RWPE2 (cell line): ENCODE results near the gene FBLN7.

Experiments
- ATAC-seq: fragments of 200-7000 bp; cut with Tn5 transposase; 3 replicates; pipeline ENCODE4 v1.9.1; 2021; ENCODE audit warnings: low read depth
- DNase-seq: peaks from one replicate; pipeline ENCODE4 v3.0.0-alpha.2; 2020; ENCODE audit warnings: low spot score
- H3K27ac ChIP-seq: fragments of 450-650 bp; 2 replicates; pipeline ENCODE4 v1.5.1; 2017; ENCODE audit warnings: mild to moderate bottlenecking; ENCODE audit not compliant: poor library complexity, severe bottlenecking
- H3K27me3 ChIP-seq: fragments of 250-450 bp; sonication (Bioruptor Pico); 2 replicates; pipeline ENCODE4 v1.5.1; 2021; ENCODE audit warnings: mild to moderate bottlenecking, moderate library complexity; ENCODE audit not compliant: insufficient read depth, poor library complexity, severe bottlenecking
- H3K36me3 ChIP-seq: fragments of 250-450 bp; sonication (Bioruptor Pico); 2 replicates; pipeline ENCODE4 v1.5.1; 2020; ENCODE audit warnings: low read depth, mild to moderate bottlenecking, moderate library complexity
- H3K4me1 ChIP-seq: fragments of 250-450 bp; sonication (Bioruptor Pico); 2 replicates; pipeline ENCODE4 v1.5.1; 2021; ENCODE audit warnings: mild to moderate bottlenecking, moderate library complexity; ENCODE audit not compliant: insufficient read depth, poor library complexity, severe bottlenecking
- H3K4me3 ChIP-seq: fragments of 250-450 bp; sonication (Bioruptor Pico); 2 replicates; pipeline ENCODE4 v1.5.1; 2021; ENCODE audit warnings: mild to moderate bottlenecking, moderate library complexity; ENCODE audit not compliant: severe bottlenecking
- H3K9me3 ChIP-seq: fragments of 250-450 bp; sonication (Bioruptor Pico); 2 replicates; pipeline ENCODE4 v1.5.1; 2021; ENCODE audit warnings: mild to moderate bottlenecking, moderate library complexity; ENCODE audit not compliant: severe bottlenecking
- TF ChIP-seq, protein P1 (sequence below): fragments of 450-650 bp; IDR thresholded peaks from one replicate; pipeline ENCODE4 v1.5.1; 2017; ENCODE audit warnings: mild to moderate bottlenecking, moderate library complexity; ENCODE audit not compliant: poor library complexity, severe bottlenecking

Gene FBLN7

DNA sequence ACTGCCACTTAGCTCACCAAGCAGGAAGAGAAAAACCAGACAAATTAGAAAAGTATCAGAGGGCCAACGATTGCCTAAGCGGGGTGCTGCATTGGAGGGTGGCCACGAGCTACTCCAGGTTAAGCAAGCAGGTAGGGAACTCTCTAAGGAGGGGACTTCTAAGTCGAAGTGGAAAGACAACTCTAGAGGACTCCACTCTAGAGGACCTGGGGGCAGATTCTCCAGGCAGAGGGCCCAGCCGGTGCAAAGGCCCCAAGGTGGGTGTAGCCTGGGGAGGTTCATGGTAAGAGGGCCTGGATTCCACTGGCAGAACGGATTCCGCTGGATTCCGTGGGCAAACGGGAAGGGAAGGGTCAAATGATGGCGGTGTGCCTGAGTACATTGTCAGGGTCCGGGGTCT, 12.7 kb downstream of the FBLN7 start:
- H3K27ac ChIP-seq: peak overlapping the region; percentile 44
- no peak for DNase-seq
- TF ChIP-seq, protein P1, sequence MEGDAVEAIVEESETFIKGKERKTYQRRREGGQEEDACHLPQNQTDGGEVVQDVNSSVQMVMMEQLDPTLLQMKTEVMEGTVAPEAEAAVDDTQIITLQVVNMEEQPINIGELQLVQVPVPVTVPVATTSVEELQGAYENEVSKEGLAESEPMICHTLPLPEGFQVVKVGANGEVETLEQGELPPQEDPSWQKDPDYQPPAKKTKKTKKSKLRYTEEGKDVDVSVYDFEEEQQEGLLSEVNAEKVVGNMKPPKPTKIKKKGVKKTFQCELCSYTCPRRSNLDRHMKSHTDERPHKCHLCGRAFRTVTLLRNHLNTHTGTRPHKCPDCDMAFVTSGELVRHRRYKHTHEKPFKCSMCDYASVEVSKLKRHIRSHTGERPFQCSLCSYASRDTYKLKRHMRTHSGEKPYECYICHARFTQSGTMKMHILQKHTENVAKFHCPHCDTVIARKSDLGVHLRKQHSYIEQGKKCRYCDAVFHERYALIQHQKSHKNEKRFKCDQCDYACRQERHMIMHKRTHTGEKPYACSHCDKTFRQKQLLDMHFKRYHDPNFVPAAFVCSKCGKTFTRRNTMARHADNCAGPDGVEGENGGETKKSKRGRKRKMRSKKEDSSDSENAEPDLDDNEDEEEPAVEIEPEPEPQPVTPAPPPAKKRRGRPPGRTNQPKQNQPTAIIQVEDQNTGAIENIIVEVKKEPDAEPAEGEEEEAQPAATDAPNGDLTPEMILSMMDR: no peak
- no peaks in the 10 kb centered on the region for H3K9me3 ChIP-seq
- no peak for ATAC-seq
- H3K4me3 ChIP-seq: no peak overlapping the region
- no peaks in the 10 kb centered on the region for H3K4me1 ChIP-seq
- H3K27me3 ChIP-seq: no peaks in the 10 kb centered on the region
- H3K36me3 ChIP-seq: no peaks in the 10 kb centered on the region

DNA sequence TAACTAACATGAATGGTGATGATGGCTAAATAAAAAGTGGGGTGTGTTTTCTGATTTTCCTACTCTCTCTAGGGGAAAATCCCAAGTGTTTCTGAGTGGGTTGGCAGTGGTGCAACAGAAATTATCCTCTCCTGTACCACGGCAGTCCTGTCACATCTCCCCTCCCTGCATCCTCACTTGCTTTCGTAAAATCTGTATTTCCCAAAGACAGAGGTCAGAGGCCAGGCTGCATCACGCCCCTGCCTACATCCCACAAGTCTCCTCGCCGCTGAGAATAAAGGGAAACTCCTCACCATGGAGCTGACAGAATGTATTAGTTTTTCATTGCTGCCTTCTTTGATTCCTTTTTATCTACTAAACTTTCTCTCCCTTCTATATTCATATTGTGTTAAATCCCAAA, 13.1 kb downstream of the FBLN7 start:
- Histone ChIP-seq H3K27me3 (no peaks in the 10 kb centered on the region), H3K4me3 (no peak overlapping the region), H3K4me1 (no peaks in the 10 kb centered on the region), H3K9me3 (no peaks in the 10 kb centered on the region), H3K27ac (peak overlapping the region; percentile 44), H3K36me3 (no peaks in the 10 kb centered on the region)
- TF ChIP-seq, protein P1: no peak
- DNase-seq (no peak), ATAC-seq (no peak)

DNA sequence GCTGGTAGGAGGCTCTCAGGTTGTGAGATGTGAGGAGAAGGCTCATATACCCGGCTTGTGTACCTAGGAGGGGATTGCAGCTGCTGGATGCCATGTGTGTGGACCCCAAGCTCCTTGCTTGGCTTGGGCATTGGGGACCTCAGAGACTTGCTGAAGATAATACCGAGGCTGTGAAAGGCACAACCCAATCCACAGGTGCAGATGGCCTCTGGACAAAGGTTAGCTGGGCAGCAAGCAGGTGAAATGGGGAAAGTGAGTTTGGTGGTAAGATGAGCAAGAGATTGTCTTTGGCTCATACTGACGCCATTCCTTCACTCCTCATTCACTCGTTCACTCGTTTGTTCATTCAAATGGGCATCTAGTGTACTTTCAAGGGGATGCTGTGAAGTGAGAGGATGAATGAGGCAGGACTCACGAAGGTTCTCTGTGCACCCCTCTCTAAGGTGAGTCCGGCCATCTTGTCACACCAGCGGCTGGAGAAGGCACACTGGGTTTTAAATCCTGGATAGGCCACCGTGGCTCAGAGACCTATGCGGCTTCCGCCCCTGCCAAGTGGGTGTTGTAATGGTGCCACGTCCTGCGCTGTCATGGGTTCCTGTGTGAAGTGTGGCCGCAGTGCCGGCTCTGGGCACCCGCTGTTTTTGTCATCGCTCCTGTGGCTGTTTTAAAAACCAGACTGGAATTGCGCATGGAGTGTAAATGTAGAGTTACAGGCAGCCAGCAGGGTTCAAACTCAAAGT, 13.7 kb downstream of the FBLN7 start:
- DNase-seq: no peak
- Histone ChIP-seq H3K4me3 (no peak overlapping the region), H3K27me3 (no peaks in the 10 kb centered on the region), H3K9me3 (no peaks in the 10 kb centered on the region), H3K4me1 (no peaks in the 10 kb centered on the region), H3K27ac (no peak overlapping the region), H3K36me3 (no peaks in the 10 kb centered on the region)
- TF ChIP-seq, protein P1: no peak
- ATAC-seq: no peak

DNA sequence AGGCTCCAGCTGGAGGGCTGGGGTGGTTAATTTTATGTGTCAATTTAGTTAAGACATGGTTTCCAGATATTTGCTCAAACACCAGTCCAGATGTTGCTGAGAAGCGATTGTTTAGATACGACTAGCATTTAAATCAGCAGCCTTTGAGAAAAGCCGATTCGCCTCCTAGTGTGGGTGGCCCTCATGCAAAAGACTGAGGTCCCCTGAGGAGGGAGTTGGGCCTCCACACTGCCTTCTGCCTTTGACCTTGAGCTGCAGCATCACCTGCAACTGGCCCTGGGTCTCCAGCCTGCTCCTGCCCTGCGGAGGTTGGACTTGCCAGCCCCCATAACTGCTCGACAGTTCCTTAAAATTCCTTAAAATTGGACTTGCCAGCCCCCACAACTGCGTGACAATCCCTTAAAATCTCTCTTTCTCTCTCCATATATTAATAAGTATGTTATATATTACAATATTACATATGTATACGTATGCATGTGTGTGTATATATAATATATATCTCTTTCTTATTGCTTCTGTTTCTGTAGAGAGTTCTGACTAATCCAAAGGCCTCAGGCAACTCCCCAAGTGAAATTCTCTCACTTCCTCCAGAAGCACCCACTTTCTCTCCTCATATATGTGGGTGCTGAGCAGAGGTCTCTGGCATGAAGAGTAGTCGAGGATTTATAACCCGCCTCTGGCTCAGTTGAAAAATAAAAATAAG, 14.4 kb downstream of the FBLN7 start:
- Histone ChIP-seq H3K27me3 (no peaks in the 10 kb centered on the region), H3K4me3 (no peak overlapping the region), H3K4me1 (no peaks in the 10 kb centered on the region), H3K27ac (no peak overlapping the region), H3K9me3 (no peaks in the 10 kb centered on the region), H3K36me3 (no peaks in the 10 kb centered on the region)
- TF ChIP-seq, protein P1: no peak
- DNase-seq (no peak), ATAC-seq (no peak)

- no peak for ATAC-seq
- no peaks in the 10 kb centered on the region for H3K36me3 ChIP-seq
- no peak overlapping the region for H3K27ac ChIP-seq
- TF ChIP-seq, protein P1: no peak
- H3K4me1 ChIP-seq: no peaks in the 10 kb centered on the region
- H3K4me3 ChIP-seq: no peak overlapping the region
- DNase-seq: no peak
- no peaks in the 10 kb centered on the region for H3K9me3 ChIP-seq
- H3K27me3 ChIP-seq: no peaks in the 10 kb centered on the region
These were observed 14.9 kb downstream of the FBLN7 start for GRCh38 chr2:112153179-112153490.
